HG02973 (cell line): Measurements from ENCODE around the gene SPC24.
"Not testable (repeated sequence)": the region's sequence is repeated elsewhere in the genome, so short reads cannot be mapped to it uniquely, and the experiment has no call there.

Experiments
- ATAC-seq: cut with Tn5 transposase; IDR thresholded peaks from one replicate; pipeline ENCODE4 v1.9.1; 2021; ENCODE audit warnings: moderate library complexity; ENCODE audit not compliant: unreplicated experiment

SPC24 gene

GRCh38 chr19:11166281-11167142 lies 10.9 kb upstream of the SPC24 start:
- no peak for ATAC-seq

GRCh38 chr19:11165486-11166030 lies 10.0 kb upstream of the SPC24 start:
- no peak for ATAC-seq

GRCh38 chr19:11164879-11165406 lies 9.4 kb upstream of the SPC24 start:
- no peak for ATAC-seq

- ATAC-seq, result no peak
Observed at GRCh38 chr19:11164296-11164695, 8.7 kb upstream of the SPC24 start.

GRCh38 chr19:11160440-11160768 lies 4.8 kb upstream of the SPC24 start:
- not testable (repeated sequence) for ATAC-seq

- ATAC-seq, result no peak
Observed at GRCh38 chr19:11159598-11160439, 4.2 kb upstream of the SPC24 start.

- ATAC-seq, result no peak
Observed at GRCh38 chr19:11154683-11155047, 917 bp downstream of the SPC24 start.

GRCh38 chr19:11152318-11153062 lies 3.1 kb downstream of the SPC24 start:
- ATAC-seq, result no peak

GRCh38 chr19:11151181-11151580 lies 4.4 kb downstream of the SPC24 start:
- no peak for ATAC-seq

- ATAC-seq, result no peak
Observed at GRCh38 chr19:11148001-11148400, 7.6 kb downstream of the SPC24 start.

GRCh38 chr19:11145536-11145924 lies 10.1 kb downstream of the SPC24 start:
- no peak for ATAC-seq

GRCh38 chr19:11142528-11143171 lies 12.9 kb downstream of the SPC24 start:
- ATAC-seq, result no peak

- ATAC-seq, result no peak
Observed at GRCh38 chr19:11141937-11142527, 13.6 kb downstream of the SPC24 start.

- no peak for ATAC-seq
Observed at GRCh38 chr19:11140896-11141295, 14.7 kb downstream of the SPC24 start.

GRCh38 chr19:11140023-11140538 lies 15.5 kb downstream of the SPC24 start:
- ATAC-seq, result not testable (repeated sequence)

GRCh38 chr19:11138601-11139300 lies 16.8 kb downstream of the SPC24 start:
- no peak for ATAC-seq

- ATAC-seq, result no peak
Observed at GRCh38 chr19:11137542-11138384, 17.8 kb downstream of the SPC24 start.

- no peak for ATAC-seq
Observed at GRCh38 chr19:11136400-11137101, 19.0 kb downstream of the SPC24 start.
